HG03442 (cell line): Measurements from ENCODE around the gene TTLL11.

Source experiments
- ATAC-seq: cut with Tn5 transposase; IDR thresholded peaks from one replicate; pipeline ENCODE4 v1.9.1; 2021; ENCODE audit warnings: mild to moderate bottlenecking, moderate library complexity; ENCODE audit not compliant: unreplicated experiment

Gene TTLL11

DNA sequence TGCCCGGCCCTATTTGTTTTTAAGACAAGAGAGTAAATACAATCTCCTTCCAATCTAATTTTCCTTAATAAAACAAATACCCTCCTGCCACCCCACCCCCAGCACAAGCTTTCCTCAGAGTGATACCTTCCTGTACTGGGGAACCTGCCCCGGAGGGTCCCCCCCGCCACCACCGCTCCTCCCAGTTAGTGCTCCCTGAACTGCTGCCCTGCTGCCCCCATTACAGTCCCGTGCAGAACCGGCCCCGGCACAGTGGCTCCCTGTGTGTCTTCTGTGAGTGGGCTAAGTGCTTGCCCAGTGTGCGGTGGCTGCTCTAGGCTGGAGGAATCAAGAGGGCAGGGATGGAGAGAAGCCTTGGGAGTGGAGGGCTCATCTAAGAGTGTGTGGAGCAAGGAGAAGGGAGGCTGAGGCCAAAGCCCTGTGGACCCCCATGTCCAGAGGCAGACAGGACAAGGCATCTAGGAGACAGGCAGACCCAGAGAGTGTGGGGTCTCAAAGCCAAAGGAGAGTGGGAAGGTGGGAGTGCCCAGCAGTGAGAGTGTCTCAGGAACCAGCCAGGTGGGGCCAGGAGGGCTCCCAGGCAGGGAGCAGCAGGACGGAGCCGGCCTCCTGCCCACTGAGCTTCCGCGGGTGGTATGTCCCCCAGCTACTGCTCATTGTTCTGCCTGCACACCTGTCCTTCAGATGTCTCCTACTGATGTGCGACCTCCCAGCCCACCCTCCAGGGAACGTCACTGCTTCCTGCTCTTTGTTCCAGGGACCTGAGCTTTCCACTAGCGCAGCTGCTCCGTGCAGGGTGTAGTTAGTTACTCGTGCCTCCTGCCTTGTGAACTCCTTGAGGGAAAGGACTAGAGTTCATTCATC is 312.7 kb downstream of the TTLL11 start:
- ATAC-seq = no peak

DNA sequence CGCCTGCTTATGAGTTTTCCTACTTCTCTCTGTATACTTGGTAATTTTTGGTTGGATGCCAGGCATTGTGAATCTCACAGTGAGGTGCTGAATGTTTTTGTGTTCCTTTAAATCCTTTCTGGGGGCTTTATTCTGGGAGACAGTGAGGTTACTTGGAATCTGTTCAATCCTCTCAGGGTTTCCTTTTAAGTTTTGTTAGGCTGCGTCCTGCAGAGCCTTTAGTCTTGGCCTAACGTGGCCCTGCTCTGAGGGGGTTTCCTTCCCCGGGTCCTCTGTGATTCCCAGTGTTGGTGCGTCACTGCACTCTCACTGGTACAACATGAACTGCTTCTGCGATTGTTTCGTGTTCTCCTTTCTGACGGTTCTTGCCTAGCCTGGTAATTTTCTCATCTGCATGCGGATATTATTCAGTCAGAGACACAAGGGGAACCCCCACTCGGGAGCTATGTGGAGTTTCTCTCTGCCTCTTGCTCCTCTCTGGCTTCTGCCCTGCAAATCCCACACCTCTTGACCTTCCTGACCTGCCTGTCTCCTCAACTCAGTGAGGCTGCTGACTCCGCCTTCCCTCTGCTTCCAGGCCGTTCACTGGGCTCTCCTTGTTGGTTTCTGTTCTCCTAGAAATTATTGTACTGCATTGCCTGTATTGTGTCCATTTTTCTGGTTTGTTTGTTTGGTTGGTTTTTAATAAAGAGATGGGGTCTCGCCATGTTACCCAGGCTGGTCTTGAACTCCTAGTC is 313.6 kb downstream of the TTLL11 start:
- ATAC-seq = no peak

DNA sequence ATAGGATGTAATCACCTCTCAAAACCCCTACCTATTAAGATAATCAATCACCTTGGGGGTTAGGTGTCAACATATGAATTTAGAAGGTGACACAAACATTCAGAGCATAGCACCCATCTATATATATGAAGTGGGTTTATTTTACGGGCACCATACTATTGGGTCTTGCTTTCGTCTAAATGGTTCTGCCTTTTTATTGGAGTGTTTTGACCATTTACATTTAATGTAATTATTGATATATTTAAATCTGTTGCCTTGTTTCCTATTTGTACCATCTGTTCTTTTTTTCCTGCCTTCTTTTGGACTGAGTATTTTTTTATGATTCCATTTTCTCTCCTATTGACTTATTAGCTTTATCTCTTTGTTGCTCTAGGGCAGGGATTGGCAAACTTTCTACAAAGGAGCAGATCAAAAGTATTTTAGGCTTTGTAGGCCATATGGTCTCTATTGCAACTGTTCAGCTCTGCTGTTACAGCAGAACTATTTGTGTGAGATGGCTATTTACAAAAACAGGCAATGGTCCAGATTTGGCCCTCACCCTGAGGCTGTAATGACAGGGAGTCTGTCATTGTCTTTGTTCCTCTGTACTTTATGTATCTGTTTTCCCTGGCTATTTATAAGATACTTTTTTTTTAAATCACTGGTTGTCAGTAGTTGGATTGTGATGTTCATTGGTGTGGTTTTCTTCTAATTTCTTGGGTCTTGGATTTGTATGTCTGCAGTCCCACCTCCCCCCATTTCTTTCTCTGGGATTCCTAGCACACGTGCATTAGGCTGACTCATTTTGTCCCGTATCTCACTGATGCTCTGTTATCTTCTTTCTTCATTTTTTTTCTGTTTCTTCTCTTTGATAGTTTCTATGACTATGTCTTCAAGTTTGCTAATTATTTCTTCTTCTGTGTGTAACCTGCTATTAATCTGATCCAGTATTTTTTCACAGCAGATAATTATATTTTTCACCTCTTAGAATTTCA is 314.6 kb downstream of the TTLL11 start:
- ATAC-seq = no peak

DNA sequence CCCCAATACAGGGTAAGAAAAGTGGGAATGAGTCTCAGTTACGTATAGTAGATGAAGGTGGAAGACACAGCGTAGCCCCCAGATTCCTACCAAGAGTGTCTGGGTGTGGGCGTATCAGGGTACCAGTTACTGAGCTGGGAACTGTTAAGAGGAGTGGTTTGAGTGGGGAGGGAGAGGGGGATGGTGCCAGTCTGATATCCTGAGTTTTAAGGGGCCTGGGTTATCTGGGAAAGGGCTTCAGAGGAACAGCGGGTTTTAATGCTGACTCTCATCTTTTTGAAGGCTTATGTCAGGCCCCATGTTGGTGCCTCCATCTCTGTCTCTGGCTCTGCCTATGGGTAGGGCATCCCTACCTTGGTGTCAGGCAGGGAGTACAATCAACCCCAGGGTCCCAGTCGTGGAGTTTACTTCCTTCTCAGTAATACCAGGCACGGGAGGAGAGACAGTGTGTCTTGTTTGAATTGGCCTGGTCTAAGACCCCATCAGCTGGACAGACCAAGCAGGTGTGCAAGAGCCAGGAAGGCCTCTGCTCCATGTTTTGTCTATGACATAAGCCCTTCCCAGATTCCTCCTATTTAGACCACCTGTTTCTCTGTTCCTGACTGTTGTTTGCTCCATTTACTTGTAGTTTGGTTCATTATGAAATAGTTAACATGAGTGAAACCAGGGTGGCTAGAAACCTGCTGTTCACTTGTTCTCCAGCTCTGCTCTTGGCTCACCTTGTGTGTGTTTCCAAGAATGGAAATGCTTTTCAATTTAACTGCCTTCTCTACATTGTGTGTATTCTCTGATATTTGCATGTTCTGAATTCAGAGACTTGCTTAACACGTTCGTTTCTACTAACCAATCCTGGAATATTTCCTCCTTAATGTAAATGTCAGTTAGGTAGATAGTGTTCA is 316.1 kb downstream of the TTLL11 start:
- no peak for ATAC-seq

DNA sequence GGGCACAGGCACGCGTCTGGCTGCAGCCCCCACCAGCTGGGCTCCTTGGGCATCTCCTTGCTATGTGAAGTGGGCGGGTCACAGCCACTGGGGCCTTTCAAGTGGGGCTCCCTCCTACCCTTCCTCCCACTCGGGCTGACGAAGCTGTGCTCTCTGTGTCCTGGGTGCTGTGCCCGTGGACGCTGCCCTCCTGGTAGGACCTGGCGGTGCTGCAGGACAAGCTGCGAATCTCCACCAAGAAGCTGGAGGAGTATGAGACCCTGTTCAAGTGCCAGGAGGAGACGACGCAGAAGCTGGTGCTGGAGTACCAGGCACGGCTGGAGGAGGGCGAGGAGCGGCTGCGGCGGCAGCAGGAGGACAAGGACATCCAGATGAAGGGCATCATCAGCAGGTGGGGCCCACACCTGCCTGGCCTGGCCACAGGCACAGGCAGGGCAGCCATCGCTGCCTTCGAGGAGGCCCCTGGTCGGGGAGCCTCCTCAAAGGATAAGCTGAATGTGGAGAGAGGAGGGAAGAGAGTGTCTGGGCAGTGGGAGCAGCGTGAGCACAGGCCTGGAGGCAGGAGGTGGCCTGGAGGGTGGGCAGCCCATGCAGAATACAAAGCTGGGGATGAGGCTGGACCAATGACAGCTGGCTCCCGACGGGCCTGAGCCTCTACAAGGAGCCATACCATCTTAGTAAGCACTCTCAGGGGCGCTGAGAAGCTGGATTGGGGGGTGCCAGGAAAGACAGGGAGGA is 316.9 kb downstream of the TTLL11 start:
- ATAC-seq = no peak

DNA sequence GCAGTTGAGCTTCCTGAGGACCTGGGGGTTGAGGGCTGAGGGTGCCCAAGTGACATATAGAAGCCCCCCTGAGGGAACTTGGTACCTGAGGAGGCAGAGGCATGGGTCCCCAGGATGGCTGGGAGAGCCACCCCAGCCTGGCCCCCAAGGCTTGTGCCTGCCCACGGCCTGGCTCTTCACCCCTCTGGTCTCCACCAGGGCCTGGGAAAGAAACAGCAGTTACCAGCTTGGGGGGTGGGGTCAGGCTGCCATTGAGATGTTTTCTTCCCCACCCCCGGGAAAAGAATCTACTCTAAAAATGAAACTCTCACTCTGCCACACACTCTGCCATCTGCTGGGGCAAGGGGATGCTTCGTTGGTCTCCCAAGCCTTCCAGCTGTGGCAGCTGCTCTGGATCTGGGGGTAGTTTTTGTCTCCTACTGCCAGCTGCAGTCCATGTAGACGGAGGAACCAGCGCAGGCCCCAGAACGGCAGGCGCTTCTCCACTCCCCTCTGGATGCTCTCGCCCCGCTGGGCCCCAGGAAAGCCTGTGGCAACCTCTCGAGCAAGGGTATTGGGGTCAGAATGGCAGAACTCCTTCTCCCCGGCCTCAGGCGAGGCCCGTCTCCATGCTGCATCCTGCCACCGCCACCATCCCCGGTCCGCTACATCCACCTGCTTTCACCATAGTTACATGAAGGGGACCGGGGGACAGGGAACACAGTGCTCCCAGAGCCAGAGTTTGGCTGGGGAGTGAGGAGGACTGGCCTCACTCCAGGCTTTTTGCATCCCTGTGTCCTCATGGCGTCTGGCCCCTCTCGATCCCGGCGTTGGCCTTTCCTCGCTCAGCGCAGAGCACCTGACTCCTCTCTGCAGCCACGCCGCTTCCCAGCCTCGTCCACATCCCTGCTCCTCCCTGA is 318.1 kb downstream of the TTLL11 start:
- no peak for ATAC-seq

DNA sequence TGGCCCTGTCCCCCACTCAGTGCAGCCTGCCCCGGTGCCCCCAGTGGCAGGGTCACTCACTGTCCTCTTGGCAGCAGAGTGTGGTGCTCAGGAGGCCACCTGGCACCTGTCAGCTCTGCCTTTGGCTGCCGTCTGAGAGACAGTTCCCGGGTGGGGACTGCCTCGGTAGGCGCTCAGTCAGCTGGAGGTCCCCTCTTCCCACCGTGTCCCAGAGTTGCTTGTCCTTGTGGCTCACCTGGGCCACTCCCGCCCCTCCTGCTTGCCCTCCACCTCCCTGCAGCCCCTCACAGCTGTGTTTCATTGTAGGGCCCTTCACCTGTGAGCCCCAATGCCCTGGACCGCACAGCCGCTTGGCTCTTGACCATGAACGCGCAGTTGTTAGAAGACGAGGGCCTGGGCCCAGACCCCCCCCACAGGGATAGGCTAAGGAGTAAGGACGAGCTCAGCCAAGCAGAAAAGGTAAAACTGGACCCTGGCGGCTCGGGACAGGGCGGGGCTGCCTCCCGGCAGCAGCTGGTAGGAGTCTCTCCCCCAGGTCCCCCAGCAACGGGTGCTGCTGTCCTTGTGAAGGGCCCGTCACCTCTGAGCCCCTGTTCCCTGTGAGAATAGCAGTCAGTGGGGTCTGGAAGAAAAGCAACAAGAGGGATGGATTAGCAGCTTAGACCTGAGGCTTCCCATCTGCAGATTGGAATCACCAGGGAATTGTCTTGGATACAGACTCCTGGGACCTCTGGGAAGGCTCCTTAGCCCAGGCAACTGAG is 319.0 kb downstream of the TTLL11 start:
- ATAC-seq = no peak

DNA sequence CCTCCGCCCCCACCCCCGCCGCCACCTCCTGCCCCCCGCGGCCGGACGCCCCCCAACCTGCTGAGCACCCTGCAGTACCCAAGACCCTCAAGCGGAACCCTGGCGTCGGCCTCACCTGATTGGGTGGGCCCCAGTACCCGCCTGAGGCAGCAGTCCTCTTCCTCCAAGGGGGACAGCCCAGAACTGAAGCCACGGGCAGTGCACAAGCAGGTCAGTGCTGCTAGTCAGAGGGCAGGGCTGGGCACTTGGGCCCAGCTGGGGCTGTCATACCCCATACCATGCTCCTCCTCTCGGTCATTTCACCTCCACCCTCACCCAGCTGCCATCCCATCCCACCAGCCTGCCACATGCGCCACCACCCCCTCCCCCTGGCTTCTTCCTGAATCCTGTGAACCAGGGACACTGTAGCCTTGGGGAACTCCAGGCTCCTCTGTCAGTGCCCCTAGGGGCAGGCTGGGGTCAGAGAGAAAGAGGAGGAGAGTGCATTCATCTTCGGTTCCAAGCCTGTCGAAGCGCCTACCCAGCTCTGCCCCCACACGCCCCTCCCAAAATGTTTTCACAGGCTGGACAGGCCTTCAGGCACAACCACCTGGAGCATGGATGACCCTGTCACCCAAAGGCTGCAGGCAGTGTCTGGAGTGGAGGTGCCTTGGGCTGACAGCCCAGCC is 319.7 kb downstream of the TTLL11 start:
- ATAC-seq = no peak

DNA sequence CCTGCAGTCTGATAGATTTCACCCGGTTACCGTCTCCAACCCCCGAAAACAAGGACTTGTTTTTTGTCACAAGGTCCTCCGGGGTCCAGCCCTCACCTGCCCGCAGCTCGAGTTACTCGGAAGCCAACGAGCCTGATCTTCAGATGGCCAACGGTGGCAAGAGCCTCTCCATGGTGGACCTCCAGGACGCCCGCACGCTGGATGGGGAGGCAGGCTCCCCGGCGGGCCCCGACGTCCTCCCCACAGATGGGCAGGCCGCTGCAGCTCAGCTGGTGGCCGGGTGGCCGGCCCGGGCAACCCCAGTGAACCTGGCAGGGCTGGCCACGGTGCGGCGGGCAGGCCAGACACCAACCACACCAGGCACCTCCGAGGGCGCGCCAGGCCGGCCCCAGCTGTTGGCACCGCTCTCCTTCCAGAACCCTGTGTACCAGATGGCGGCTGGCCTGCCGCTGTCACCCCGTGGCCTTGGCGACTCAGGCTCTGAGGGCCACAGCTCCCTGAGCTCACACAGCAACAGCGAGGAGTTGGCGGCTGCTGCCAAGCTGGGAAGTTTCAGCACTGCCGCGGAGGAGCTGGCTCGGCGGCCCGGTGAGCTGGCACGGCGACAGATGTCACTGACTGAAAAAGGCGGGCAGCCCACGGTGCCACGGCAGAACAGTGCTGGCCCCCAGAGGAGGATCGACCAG is 320.4 kb downstream of the TTLL11 start:
- no peak for ATAC-seq
